Liver (tissue), 9 donors: Measurements from ENCODE around the gene GLT1D1. TPM values are rescaled to one million over a fixed set of nuclear protein-coding genes. Genes with fewer than 3 reads are reported as not detected.
A peak's percentile ranks its signal among the peaks of the same experiment; 100 is the strongest.

Experiments
- DNase-seq: peaks from one replicate; pipeline ENCODE4 v3.0.0-alpha.2; 2017; ENCODE audit warnings: low spot score
- H3K27ac ChIP-seq, 2 donors: one replicate each; pipeline ENCODE4 v1.7.0; 2013; ENCODE audit warnings: inconsistent platforms in 2 of 2, low read length in 2 of 2, control low read depth in 1 of 2, low read depth in 1 of 2, mild to moderate bottlenecking in 1 of 2
- H3K27me3 ChIP-seq, 4 donors: one replicate each; pipeline versions ENCODE4 v1.6.1 to v1.7.0; 2013; ENCODE audit warnings: low read length in 3 of 4, inconsistent platforms in 1 of 4, mild to moderate bottlenecking in 1 of 4, moderate library complexity in 1 of 4; ENCODE audit not compliant: control insufficient read depth in 4 of 4, insufficient read depth in 4 of 4
- H3K36me3 ChIP-seq, 4 donors: one replicate each; pipeline versions ENCODE4 v1.6.1 to v1.7.0; 2013; ENCODE audit warnings: low read length in 3 of 4, mild to moderate bottlenecking in 3 of 4, low read depth in 1 of 4, moderate library complexity in 1 of 4; ENCODE audit not compliant: control insufficient read depth in 4 of 4, insufficient read depth in 3 of 4
- H3K4me1 ChIP-seq, 4 donors: one replicate each; pipeline versions ENCODE4 v1.6.1 to v1.7.0; 2013; ENCODE audit warnings: low read length in 3 of 4, mild to moderate bottlenecking in 3 of 4, moderate library complexity in 1 of 4; ENCODE audit not compliant: control insufficient read depth in 4 of 4, insufficient read depth in 4 of 4
- H3K4me3 ChIP-seq, 3 donors: one replicate each; pipeline versions ENCODE4 v1.6.1 to v1.7.0; 2013; ENCODE audit warnings: low read length in 3 of 3, control low read depth in 1 of 3, low read depth in 1 of 3, mild to moderate bottlenecking in 1 of 3
- H3K9ac ChIP-seq, 2 donors: one replicate each; pipeline ENCODE4 v1.7.0; 2013; ENCODE audit warnings: low read length in 2 of 2, mild to moderate bottlenecking in 2 of 2, moderate library complexity in 2 of 2, control low read depth in 1 of 2, low read depth in 1 of 2
- H3K9me3 ChIP-seq, 4 donors: one replicate each; pipeline versions ENCODE4 v1.6.1 to v1.7.0; 2013; ENCODE audit warnings: low read length in 3 of 4; ENCODE audit not compliant: control insufficient read depth in 4 of 4
- ATF3 ChIP-seq: IDR thresholded peaks from 2 replicates; pipeline ENCODE4 v1.6.1; 2016; ENCODE audit warnings: antibody characterized with exemption
- CTCF ChIP-seq: fragments of 150-350 bp; IDR thresholded peaks from 2 replicates; pipeline ENCODE4 v1.5.1; 2017; ENCODE audit warnings: improper control_type of control experiment, low read depth, low read length; ENCODE audit not compliant: missing input control
- EGR1 ChIP-seq, 2 donors: IDR thresholded peaks; 2 replicates each; pipeline ENCODE4 v1.6.1; 2016 to 2018; ENCODE audit warnings: antibody characterized with exemption in 2 of 2, low read depth in 2 of 2
- FOXA1 ChIP-seq: IDR thresholded peaks from 2 replicates; pipeline ENCODE4 v1.6.1; 2016; ENCODE audit warnings: antibody characterized with exemption
- FOXA2 ChIP-seq: IDR thresholded peaks from 2 replicates; pipeline ENCODE4 v1.6.1; 2016; ENCODE audit warnings: antibody characterized with exemption
- GABPA ChIP-seq, 2 donors: IDR thresholded peaks in 1 of 2; conservative IDR thresholded peaks in 1 of 2; 2 replicates each; pipeline ENCODE4 v1.6.1; 2016; ENCODE audit warnings: antibody characterized with exemption in 2 of 2, mild to moderate bottlenecking in 1 of 2, moderate library complexity in 1 of 2
- HNF4A ChIP-seq, 2 donors: conservative IDR thresholded peaks; 2 replicates each; pipeline ENCODE4 v1.6.1; 2016; ENCODE audit warnings: antibody characterized with exemption in 2 of 2, mild to moderate bottlenecking in 2 of 2
- HNF4G ChIP-seq: IDR thresholded peaks from 2 replicates; pipeline ENCODE4 v1.6.1; 2016; ENCODE audit warnings: antibody characterized with exemption
- JUND ChIP-seq, 2 donors: IDR thresholded peaks; 2 replicates each; pipeline ENCODE4 v1.6.1; 2016; ENCODE audit warnings: antibody characterized with exemption in 2 of 2
- MAX ChIP-seq: IDR thresholded peaks from 2 replicates; pipeline ENCODE4 v1.6.1; 2016; ENCODE audit warnings: antibody characterized with exemption
- NR2F2 ChIP-seq: IDR thresholded peaks from 2 replicates; pipeline ENCODE4 v1.6.1; 2016; ENCODE audit warnings: antibody characterized with exemption
- RAD21 ChIP-seq, 2 donors: IDR thresholded peaks; 2 replicates each; pipeline ENCODE4 v1.6.1; 2016; ENCODE audit warnings: antibody characterized with exemption in 2 of 2, mild to moderate bottlenecking in 2 of 2
- REST ChIP-seq: IDR thresholded peaks from 2 replicates; pipeline ENCODE4 v1.6.1; 2016; ENCODE audit warnings: antibody characterized with exemption, mild to moderate bottlenecking
- RXRA ChIP-seq, 2 donors: IDR thresholded peaks; 2 replicates each; pipeline ENCODE4 v1.6.1; 2017 to 2018; ENCODE audit warnings: antibody characterized with exemption in 2 of 2, mild to moderate bottlenecking in 1 of 2
- SP1 ChIP-seq: IDR thresholded peaks from 2 replicates; pipeline ENCODE4 v1.6.1; 2018; ENCODE audit warnings: antibody characterized with exemption, mild to moderate bottlenecking
- TAF1 ChIP-seq: conservative IDR thresholded peaks from 2 replicates; pipeline ENCODE4 v1.6.1; 2016; ENCODE audit warnings: antibody characterized with exemption, mild to moderate bottlenecking
- YY1 ChIP-seq: IDR thresholded peaks from 2 replicates; pipeline ENCODE4 v1.6.1; 2016; ENCODE audit warnings: antibody characterized with exemption, mild to moderate bottlenecking
- ZBTB33 ChIP-seq: IDR thresholded peaks from 2 replicates; pipeline ENCODE4 v1.6.1; 2016; ENCODE audit warnings: antibody characterized with exemption
- WGBS: extraction: QIAGEN DNeasy Blood & Tissue Kit; methylation state at CpG from one replicate; pipeline ENCODE4 v1.1.7; 2013; 5-methylcytosine and 5-hydroxymethylcytosine counted together
- polyA plus RNA-seq, 2 donors: library from polyadenylated mRNA; stranded (reverse) in 1 of 2; unstranded in 1 of 2; fragments of 200-250 nt in 1 of 2; fragments of >200 nt in 1 of 2; fragmentation: Nextera tagmentation in 1 of 2; extraction: Ambion mirVana in 1 of 2; gene quantifications; one replicate each; pipeline versions ENCODE4 v1.2.1 to v1.2.3, GENCODE V29; 2013 to 2015
- total RNA-seq, 2 donors: library from RNA; depleted of rRNA; stranded (reverse); fragments of >200 nt; gene quantifications; one replicate each; pipeline ENCODE4 v1.2.3, GENCODE V29; 2014
- donor health status: healthy.
- donor health status: healthy.
- donor health status: healthy.
- donor health status: healthy.
- donor health status: healthy.

GLT1D1 gene
- total and polyA plus RNA-seq, 4 donors = 10.4 to 17.7 (median 13.9) TPM

GRCh38 chr12:128905003-128905544 lies 51.8 kb downstream of the GLT1D1 start:
- WGBS = 34% methylated on average over 13 of the region's 13 CpGs
- H3K9me3 ChIP-seq = no peaks in the 10 kb centered on the region
- no peaks in the 10 kb centered on the region for H3K36me3 ChIP-seq
- peak overlapping the region; percentile 87 to 88 for H3K27ac ChIP-seq
- no peaks in the 10 kb centered on the region for H3K27me3 ChIP-seq
- peak overlapping the region; percentile 70 to 89 for H3K9ac ChIP-seq
- H3K4me3 ChIP-seq = no peak overlapping the region
- DNase-seq = peak; percentile 51
- TF ChIP-seq GABPA (IDR thresholded peaks at IDR 0.05 in 1 of 2, conservative IDR thresholded peaks at IDR 0.05 in 1 of 2) (peak in 1 of 2 donors; percentile 60), RXRA (IDR thresholded peaks at IDR 0.05) (peak; percentile 88 to 94), SP1 (peak; percentile 94), NR2F2 (peak; percentile 66), MAX (peak; percentile 87), CTCF (no peak), ATF3 (no peak), RAD21 (IDR thresholded peaks at IDR 0.05) (peak; percentile 24 to 49), REST (peak; percentile 86), FOXA1 (peak; percentile 34), HNF4A (conservative IDR thresholded peaks at IDR 0.05) (peak; percentile 87 to 94), FOXA2 (peak; percentile 67), TAF1 (no peak), ZBTB33 (peak; percentile 92), HNF4G (peak; percentile 76), YY1 (peak; percentile 76), JUND (IDR thresholded peaks at IDR 0.05) (peak in 1 of 2 donors; percentile 64), EGR1 (IDR thresholded peaks at IDR 0.05; ENCODE audit: low read depth in 2 of 2) (peak; percentile 26 to 57)
- H3K4me1 ChIP-seq = peaks cover 0 to 27% (median 0%) of the 10 kb centered on the region in 4 donors
